PC-9 (cell line): Measurements from ENCODE around the gene TSSK2.

Experiments used
- EZH2 ChIP-seq: fragments of 200-600 bp; sonication (generic); IDR thresholded peaks from 2 replicates; pipeline ENCODE4 v1.8.0; 2017; ENCODE audit warnings: antibody characterized with exemption, low read depth
- TF ChIP-seq, protein P1 (sequence below): fragments of 200-600 bp; sonication (generic); conservative IDR thresholded peaks from 2 replicates; pipeline ENCODE4 v1.6.1; 2017; ENCODE audit warnings: mixed run types, antibody characterized with exemption, mild to moderate bottlenecking, moderate library complexity

DNA sequence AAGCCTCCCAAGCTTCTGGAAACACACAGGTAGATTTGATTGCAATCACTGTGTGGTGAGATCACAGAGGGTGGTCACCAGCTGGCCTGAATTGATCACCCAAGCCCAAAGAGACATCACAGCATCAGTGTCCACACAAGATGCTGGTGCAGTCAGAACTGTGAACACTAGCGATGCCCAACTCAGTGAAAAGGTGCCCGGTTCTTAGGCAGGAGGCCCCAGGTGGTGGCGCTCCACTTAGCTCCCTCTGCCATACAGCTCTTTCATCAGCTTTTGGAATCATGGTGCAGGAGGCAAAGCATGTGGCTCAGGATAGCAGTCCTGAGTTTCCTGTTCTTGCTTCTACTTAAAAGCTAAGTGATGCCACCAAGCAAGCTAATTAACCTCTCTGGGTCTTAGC lies 20.0 kb upstream of the TSSK2 start:
- TF ChIP-seq, protein P1, sequence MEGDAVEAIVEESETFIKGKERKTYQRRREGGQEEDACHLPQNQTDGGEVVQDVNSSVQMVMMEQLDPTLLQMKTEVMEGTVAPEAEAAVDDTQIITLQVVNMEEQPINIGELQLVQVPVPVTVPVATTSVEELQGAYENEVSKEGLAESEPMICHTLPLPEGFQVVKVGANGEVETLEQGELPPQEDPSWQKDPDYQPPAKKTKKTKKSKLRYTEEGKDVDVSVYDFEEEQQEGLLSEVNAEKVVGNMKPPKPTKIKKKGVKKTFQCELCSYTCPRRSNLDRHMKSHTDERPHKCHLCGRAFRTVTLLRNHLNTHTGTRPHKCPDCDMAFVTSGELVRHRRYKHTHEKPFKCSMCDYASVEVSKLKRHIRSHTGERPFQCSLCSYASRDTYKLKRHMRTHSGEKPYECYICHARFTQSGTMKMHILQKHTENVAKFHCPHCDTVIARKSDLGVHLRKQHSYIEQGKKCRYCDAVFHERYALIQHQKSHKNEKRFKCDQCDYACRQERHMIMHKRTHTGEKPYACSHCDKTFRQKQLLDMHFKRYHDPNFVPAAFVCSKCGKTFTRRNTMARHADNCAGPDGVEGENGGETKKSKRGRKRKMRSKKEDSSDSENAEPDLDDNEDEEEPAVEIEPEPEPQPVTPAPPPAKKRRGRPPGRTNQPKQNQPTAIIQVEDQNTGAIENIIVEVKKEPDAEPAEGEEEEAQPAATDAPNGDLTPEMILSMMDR: no peak
- TF ChIP-seq EZH2: no peak
